Activated CD8-positive, alpha-beta memory T cell treated with anti-CD3 and anti-CD28 coated beads for 36 hours (primary cell): ENCODE results near the gene LYZL1. TPM values are rescaled to one million over a fixed set of nuclear protein-coding genes. Genes with fewer than 3 reads are reported as not detected.
"Not testable (repeated sequence)": the region's sequence is repeated elsewhere in the genome, so short reads cannot be mapped to it uniquely, and the experiment has no call there.

Experiments used
- CTCF ChIA-PET: fragments of 350-600 bp; sonication (Branson Sonifier 250); formaldehyde crosslinking; loops from one replicate; lab custom pipeline; 2021; ENCODE audit warnings: antibody characterized with exemption; lab: Charles Lee
- POLR2A ChIA-PET: fragments of 350-600 bp; sonication (Branson Sonifier 250); formaldehyde crosslinking; loops from one replicate; lab custom pipeline; 2021; ENCODE audit warnings: antibody characterized with exemption; lab: Charles Lee
- total RNA-seq, 2 experiments: library from RNA; stranded (reverse); gene quantifications; one replicate each; pipeline ENCODE4 v1.2.3, GENCODE V29; 2021

Gene LYZL1
- total RNA-seq, 2 experiments from 2014 or later: not detected

DNA sequence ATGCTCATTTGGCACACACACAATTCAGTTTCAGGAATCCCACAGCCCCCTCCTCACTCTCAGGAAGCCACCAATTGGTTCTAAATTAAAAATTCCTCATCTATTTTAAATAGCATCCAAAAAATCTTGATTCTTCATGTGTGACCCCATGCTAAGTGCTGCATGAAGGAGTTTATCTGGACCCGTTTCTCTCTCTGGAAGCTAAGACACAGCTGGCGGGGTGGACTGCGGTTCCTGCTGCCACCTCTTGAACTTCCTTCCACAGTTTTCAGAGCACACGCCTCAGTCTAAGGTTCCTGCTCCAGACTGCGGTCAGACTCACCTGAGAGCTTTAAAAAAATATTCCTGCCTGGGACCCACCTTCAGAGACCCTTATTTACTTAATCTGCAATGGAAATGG is 34.5 kb downstream of the LYZL1 start:
- ChIA-PET POLR2A (no interaction called here), CTCF (no interaction called here)

- CTCF ChIA-PET: no interaction called here
- POLR2A ChIA-PET: no interaction called here
Measured at GRCh38 chr10:29324220-29324841, 35.5 kb downstream of the LYZL1 start.

- POLR2A ChIA-PET: no interaction called here
- CTCF ChIA-PET: no interaction called here
Measured at GRCh38 chr10:29326299-29326698, 37.4 kb downstream of the LYZL1 start.

DNA sequence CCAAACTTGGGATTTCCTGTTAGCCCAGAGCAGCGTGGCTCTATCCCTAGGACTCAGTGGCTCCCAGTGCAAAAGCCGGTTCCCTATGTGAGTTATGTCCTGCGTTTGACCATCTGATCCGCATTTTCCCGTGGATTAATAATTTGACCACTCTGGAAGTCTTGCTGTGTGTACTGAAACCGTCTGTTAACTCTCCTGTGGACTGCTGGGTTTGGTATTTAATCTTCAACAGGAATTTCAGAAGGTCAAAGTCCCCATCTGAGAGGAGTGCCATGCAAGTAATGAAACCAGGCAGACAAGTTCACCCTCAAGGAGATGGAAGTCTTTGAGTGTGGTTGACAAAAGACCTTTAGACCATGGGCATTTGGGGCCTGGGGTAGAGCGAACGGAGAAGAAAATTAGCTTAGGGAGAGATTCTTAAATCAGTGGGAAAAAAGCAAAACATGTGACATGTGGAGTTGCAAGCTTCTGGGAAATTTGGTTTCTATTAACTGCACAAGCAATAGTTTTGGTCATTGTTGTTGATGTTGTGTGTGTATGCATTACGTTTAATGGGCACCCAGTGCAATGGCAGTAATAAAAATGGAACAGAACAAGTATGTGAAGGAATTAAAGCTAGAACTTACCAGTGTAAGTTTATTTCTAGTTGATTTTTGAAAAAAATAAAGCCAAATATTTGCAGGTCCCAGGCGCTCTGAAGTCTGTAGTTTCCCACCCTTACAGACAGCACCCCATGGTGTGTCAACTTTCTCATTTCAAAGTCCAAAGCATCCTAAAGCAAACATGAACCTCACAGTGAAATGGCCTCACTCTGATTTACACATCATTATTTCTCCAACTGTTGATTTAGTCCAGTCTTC is 38.2 kb downstream of the LYZL1 start:
- CTCF ChIA-PET: no interaction called here
- POLR2A ChIA-PET: no interaction called here

GRCh38 chr10:29327746-29328102 is 38.9 kb downstream of the LYZL1 start:
- CTCF ChIA-PET: no interaction called here
- POLR2A ChIA-PET: no interaction called here

DNA sequence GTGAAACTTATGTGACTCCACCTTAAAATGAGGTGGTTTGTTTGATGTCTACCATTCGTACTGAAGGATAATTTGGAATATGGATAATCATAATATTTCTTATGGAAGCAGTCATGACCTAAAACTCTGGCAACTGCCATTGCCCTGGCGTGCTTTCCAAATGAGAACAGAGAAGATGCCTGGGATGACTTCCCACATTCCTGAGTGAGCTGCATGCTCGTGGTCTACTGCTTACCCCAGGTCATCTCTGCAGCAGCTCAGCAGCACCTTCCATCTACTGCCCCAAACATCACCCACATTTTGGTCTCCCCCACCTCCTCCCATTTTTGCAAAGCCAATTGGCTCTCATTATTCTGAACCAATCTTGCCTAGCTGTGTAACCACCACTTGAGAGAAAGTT is 40.1 kb downstream of the LYZL1 start:
- POLR2A ChIA-PET: no interaction called here
- CTCF ChIA-PET: no interaction called here

DNA sequence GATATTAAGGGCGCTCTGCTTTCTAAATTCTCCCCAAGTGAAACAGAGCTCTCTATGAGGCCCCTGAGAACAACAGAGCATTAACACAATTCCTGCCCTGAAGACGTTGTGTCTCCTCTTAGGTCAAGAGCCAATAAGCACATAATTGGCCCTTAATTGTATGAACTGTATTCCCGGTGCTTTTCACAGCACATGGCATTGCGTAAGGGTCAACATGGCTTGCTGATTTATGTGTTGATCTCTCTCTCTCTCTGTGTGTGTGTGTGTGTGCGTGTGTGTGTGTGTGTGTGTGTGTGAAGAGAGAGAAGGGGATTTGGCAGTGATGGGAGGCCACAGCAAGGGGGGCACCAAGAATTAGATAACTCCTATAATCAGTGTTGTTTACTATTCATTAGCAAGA is 40.5 kb downstream of the LYZL1 start:
- POLR2A ChIA-PET: no interaction called here
- CTCF ChIA-PET: no interaction called here

DNA sequence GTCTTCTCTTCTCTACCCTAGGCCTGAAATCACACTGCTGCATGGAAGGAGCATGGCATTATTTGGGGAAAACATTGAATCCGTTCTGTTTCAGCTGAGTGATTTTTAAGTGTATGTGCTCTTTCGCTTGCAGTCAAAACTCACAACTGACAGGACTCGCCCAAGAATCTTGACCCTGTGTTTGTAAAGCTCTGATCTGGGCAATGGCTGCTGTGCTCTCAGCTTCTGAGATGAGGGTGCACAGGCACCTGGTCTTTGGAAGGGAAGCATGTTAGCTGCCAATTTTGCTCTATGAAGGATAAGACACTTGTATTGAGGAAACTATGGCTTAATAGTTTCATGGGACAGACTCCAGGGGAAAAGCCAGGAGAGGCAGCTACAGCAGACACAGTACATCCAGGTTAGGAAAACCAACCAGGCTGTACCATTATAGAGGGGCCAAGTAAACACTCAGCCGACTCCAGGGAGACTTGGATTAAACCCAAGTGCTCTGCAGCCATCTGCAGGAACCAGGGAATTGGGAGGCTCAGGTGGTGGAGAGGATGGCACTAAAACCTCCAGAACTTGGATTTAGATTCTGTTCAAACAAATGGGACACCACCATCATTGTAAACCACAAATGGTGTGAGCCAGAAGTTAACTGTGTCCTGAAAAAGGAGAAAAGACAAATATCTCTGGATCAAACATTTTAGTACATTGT is 43.3 kb downstream of the LYZL1 start:
- ChIA-PET CTCF (no interaction called here), POLR2A (no interaction called here)

DNA sequence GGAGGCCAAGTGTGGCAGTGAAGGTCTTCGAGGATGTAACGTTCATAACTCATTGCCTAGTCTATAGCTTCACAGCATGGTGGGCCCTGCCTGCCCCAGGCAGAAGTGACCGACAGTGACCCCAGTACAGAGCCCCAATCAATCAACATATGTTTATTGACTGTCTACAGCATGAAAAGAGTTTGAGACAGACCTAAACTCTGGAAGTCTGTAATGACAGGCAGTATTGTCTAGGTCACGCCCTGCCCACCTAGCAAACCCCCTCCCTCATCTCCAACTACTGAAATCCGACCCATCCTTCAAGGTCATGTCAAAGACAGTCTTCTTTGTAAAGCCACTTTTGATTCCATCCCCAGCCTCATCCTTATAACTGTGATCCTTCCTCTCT is 43.9 kb downstream of the LYZL1 start:
- ChIA-PET CTCF (no interaction called here), POLR2A (no interaction called here)

DNA sequence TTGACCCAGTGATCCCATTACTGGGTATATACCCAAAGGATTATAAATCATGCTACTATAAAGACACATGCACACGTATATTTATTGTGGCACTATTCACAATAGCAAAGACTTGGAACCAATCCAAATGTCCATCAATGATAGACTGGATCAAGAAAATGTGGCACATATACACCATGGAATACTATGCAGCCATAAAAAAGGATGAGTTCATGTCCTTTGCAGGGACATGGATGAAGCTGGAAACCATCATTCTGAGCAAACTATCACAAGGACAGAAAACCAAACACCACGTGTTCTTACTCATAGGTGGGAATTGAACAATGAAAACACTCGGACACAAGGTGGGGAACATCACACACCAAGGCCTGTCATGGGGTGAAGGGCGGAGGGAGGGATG is 48.7 kb downstream of the LYZL1 start:
- POLR2A ChIA-PET, CTCF ChIA-PET: not testable (repeated sequence)

DNA sequence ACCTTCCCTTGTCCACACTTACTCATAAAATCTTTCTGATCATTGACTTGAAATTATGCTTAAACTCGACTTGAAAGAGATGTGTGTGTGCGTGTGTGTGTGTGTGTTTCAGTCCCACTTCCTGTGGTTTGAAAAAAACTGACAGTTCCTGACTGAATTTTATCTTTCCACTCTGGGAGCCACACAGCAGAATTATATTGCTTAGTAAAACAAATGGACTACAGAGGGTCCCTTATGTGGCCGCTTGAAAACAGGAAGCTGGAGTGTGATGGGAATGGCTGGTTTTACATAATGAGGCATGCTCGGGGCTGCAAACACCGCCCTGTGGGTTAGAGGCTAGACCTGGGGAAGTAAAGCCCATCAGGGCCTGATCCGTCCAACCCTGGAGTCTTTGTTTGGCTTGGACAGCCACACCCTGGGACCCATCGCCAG is 54.8 kb downstream of the LYZL1 start:
- CTCF ChIA-PET: no interaction called here
- POLR2A ChIA-PET: no interaction called here

DNA sequence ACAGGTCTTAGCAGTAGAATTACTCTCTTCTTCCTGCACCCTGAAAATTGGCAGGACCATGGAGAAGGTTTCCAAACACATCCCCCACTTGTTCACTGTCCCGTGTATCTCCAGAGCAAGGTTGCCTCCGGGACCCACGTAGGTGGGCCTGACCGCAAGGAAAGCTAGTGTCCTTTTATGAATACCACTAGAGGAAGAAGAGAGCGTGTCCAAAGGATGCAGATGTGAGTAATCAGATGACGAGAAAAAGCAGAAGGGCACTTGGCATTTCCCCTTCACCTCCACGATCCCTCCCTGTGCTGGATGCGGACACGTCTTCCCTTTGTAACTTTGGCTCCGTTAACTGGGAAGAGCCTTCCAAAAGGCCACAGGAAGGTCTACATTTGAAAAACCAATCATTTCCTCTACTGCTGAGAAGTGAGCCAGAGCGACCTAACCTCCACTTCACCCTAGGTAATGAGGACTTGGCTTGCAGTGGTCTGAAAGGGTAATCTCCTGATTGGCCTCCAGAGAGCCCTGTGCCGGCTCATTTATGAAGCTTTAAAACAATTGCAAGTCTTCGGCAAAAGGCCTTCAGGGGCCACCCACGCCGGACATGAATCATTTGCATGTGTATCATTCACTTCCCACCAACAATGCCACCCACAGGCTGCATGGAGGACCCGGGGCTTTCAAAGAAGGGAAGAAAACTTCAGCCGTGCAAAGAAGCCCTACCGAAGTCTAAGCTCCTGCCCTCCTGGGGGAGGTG is 55.4 kb downstream of the LYZL1 start:
- ChIA-PET POLR2A (no interaction called here), CTCF (no interaction called here)

- POLR2A ChIA-PET: no interaction called here
Measured at GRCh38 chr10:29345144-29345909, 56.5 kb downstream of the LYZL1 start.

GRCh38 chr10:29345910-29346209 is 57.0 kb downstream of the LYZL1 start:
- CTCF ChIA-PET: no interaction called here
- POLR2A ChIA-PET: no interaction called here

More at GRCh38 chr10:29345144-29345909, 56.5 kb downstream of the LYZL1 start:
- CTCF ChIA-PET: no interaction called here

GRCh38 chr10:29346296-29347001 is 57.6 kb downstream of the LYZL1 start:
- ChIA-PET POLR2A (no interaction called here), CTCF (no interaction called here)

GRCh38 chr10:29348836-29349235 is 60.0 kb downstream of the LYZL1 start:
- POLR2A ChIA-PET: no interaction called here
- CTCF ChIA-PET: no interaction called here

GRCh38 chr10:29353305-29353704 is 64.4 kb downstream of the LYZL1 start:
- POLR2A ChIA-PET: no interaction called here

GRCh38 chr10:29353887-29354561 is 65.2 kb downstream of the LYZL1 start:
- CTCF ChIA-PET: no interaction called here
- POLR2A ChIA-PET: no interaction called here

More at GRCh38 chr10:29353305-29353704, 64.4 kb downstream of the LYZL1 start:
- CTCF ChIA-PET: no interaction called here
